GM19468 (cell line): ENCODE results near the gene GABRR2.

ENCODE experiments used
- ATAC-seq: cut with Tn5 transposase; IDR thresholded peaks from one replicate; pipeline ENCODE4 v1.9.1; 2021; ENCODE audit warnings: mild to moderate bottlenecking, moderate library complexity, moderate number of reproducible peaks; ENCODE audit not compliant: unreplicated experiment; ENCODE audit errors: extremely low read depth

Gene GABRR2

DNA sequence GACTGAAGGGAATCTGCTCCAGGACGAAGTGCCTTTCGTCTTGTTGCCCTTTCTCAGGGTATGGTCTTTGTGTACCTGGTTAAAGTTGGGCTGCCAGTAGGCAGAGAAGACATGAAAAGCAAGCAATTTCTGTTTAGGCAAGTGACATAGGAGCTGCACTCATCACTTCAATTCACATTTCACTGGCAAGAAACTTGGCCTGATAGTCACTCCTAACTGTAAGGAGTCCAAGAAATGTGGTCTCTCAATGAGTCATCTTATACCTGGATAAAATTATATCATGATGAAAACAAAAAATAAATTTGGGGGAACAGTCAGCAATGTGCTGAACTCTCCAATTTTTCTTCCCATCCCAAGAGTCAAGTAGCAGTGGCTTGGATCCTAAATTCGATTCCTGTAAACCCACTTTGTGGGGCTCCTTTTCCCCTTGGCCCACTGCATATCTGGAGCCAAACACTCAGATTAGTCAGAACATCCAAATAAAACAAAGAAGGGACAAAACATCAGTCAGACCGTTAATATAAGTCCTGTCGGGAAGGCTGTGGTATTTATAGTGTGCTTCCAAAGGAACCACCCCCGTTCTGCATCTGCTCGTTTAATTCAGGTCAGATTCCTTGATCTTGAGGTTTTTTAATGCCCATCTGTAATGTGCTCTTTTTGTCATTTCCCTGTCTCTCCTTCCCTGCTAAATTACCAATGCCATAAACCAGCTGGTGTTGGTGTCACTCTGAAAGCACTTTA lies 93.0 kb downstream of the GABRR2 start:
- ATAC-seq: no peak

DNA sequence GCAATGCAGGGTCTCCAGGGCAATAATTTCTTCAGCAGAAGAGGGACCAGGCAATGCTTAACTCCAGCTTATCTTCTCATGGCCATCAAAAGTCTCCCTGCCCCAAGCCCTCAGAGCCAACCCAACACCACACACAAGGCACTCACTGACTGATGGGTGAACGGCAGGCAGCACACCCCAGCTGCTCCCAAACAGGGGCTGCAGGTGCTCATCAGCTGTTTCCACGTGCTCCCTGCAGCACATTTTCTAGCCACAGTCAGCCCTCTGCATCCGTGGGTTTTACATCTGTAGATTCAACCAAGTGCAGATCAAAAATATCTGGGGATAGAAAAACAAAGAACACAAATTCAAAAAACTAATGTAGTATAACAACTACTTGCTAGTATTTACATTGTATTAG lies 94.0 kb downstream of the GABRR2 start:
- no peak for ATAC-seq

- ATAC-seq: no peak
Measured at GRCh38 chr6:89217299-89217910, 97.7 kb downstream of the GABRR2 start, which contains the start of gene GABRR1. GABRR1 (minus strand) TSS chr6:89217358; CDS start chr6:89217322, 36 bp downstream.

GRCh38 chr6:89216411-89216810 lies 98.7 kb downstream of the GABRR2 start:
- no peak for ATAC-seq

- ATAC-seq: no peak
Measured at GRCh38 chr6:89215391-89215790, 99.7 kb downstream of the GABRR2 start.

DNA sequence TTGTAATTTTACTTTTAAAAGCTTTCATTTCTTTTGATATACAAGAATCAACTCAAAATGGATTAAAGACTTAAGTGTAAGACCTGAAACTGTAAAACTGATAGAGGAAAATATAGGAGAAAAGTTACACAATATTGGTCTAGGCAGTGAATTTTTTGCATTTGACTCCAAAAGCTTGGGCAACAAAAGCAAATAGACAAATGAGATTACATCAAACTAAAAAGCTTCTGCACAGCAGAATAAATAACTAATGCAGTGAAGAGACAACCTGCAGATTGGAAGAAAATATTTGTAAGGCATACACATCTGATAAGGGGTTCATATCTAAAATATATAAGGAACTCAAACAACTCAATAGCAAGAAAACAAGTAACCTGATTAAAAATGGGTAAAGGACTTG lies 100.9 kb downstream of the GABRR2 start:
- no peak for ATAC-seq

GRCh38 chr6:89212472-89212871 lies 102.6 kb downstream of the GABRR2 start:
- no peak for ATAC-seq

GRCh38 chr6:89209457-89209856 lies 105.6 kb downstream of the GABRR2 start:
- no peak for ATAC-seq

- ATAC-seq: no peak
Measured at GRCh38 chr6:89208551-89208950, 106.5 kb downstream of the GABRR2 start.
